ENCODE results near the gene SNX11.

The SNX11 gene

GRCh38 chr17:48161127-48161905, 53.8 kb downstream of the SNX11 start:
- no peak for DNase-seq (ENCODE audit: extremely low spot score)
- CTCF ChIA-PET: interaction anchor here (0.6 to 1.2 kb wide), 2 partner anchors 9 to 13 kb away, joined by 3 to 5 read pairs; no protein-coding TSS in a partner anchor
- POLR2A ChIA-PET: no interaction called here
- TF ChIP-seq CTCF (IDR thresholded peaks at IDR 0.05; ENCODE audit: control extremely low read depth, extremely low read depth, low read depth, missing control alignments): no peak

GRCh38 chr17:48162306-48162934, 54.9 kb downstream of the SNX11 start:
- POLR2A ChIA-PET: no interaction called here
- CTCF ChIA-PET: interaction anchor here (1.1 to 1.2 kb wide), 2 partner anchors 12 kb away, joined by 3 to 5 read pairs; no protein-coding TSS in a partner anchor
- TF ChIP-seq CTCF (IDR thresholded peaks at IDR 0.05; ENCODE audit: control extremely low read depth, extremely low read depth, low read depth, missing control alignments): no peak
- DNase-seq (ENCODE audit: extremely low spot score): no peak

- ChIA-PET POLR2A (no interaction called here), CTCF (interaction anchor here (1.1 kb wide), 1 partner anchor 11 kb away, joined by 3 read pairs; no protein-coding TSS in a partner anchor)
- DNase-seq (ENCODE audit: extremely low spot score): peak; percentile 60
- TF ChIP-seq CTCF (IDR thresholded peaks at IDR 0.05; ENCODE audit: control extremely low read depth, extremely low read depth, low read depth, missing control alignments): no peak
Measured at GRCh38 chr17:48162946-48163506, 55.5 kb downstream of the SNX11 start.

- no peak for TF ChIP-seq CTCF (IDR thresholded peaks at IDR 0.05; ENCODE audit: control extremely low read depth, extremely low read depth, low read depth, missing control alignments)
- ChIA-PET CTCF (interaction anchor here (1.0 to 2.4 kb wide), 2 partner anchors 9 to 10 kb away, joined by 3 to 10 read pairs; no protein-coding TSS in a partner anchor), POLR2A (no interaction called here)
- no peak for DNase-seq (ENCODE audit: extremely low spot score)
Measured at GRCh38 chr17:48163809-48164208, 56.2 kb downstream of the SNX11 start.

- DNase-seq (ENCODE audit: extremely low spot score): no peak
- CTCF ChIA-PET: interaction anchor here (1.2 kb wide), 1 partner anchor 8 kb away, joined by 4 read pairs; no protein-coding TSS in a partner anchor
- no peak for TF ChIP-seq CTCF (IDR thresholded peaks at IDR 0.05; ENCODE audit: control extremely low read depth, extremely low read depth, low read depth, missing control alignments)
- POLR2A ChIA-PET: no interaction called here
Measured at GRCh38 chr17:48169926-48170325, 62.4 kb downstream of the SNX11 start.

Data from GM10248 (cell line).